ENCODE measurements around the gene HMG20A. TPM values are rescaled to one million over a fixed set of nuclear protein-coding genes. Genes with fewer than 3 reads are reported as not detected.

The HMG20A gene
- total and polyA plus RNA-seq, 12 donors = 14.0 to 57.2 (median 38.9) TPM

- intact Hi-C loops (cut with DNase I) = no loop called here
- WGBS, 4 donors = 96 to 100% (median 98%) methylated on average over 3 of the region's 3 CpGs
- no peak overlapping the region for H3K27ac ChIP-seq
- no peak for DNase-seq
- no peak for TF ChIP-seq POLR2A (IDR thresholded peaks at IDR 0.05)
- TF ChIP-seq, protein P1, sequence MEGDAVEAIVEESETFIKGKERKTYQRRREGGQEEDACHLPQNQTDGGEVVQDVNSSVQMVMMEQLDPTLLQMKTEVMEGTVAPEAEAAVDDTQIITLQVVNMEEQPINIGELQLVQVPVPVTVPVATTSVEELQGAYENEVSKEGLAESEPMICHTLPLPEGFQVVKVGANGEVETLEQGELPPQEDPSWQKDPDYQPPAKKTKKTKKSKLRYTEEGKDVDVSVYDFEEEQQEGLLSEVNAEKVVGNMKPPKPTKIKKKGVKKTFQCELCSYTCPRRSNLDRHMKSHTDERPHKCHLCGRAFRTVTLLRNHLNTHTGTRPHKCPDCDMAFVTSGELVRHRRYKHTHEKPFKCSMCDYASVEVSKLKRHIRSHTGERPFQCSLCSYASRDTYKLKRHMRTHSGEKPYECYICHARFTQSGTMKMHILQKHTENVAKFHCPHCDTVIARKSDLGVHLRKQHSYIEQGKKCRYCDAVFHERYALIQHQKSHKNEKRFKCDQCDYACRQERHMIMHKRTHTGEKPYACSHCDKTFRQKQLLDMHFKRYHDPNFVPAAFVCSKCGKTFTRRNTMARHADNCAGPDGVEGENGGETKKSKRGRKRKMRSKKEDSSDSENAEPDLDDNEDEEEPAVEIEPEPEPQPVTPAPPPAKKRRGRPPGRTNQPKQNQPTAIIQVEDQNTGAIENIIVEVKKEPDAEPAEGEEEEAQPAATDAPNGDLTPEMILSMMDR (IDR thresholded peaks at IDR 0.05) = no peak
- no peaks in the 10 kb centered on the region for H3K9me3 ChIP-seq (replicated peaks in 1 of 3)
- H3K36me3 ChIP-seq (replicated peaks in 1 of 2) = peaks cover 0 to 33% of the 10 kb centered on the region in 2 donors
- H3K4me1 ChIP-seq (replicated peaks in 1 of 2) = peaks cover 0 to under 1% of the 10 kb centered on the region in 2 donors
- no peak overlapping the region for H3K4me3 ChIP-seq
- no peaks in the 10 kb centered on the region for H3K27me3 ChIP-seq
Measured at GRCh38 chr15:77464129-77464865, 43.6 kb downstream of the HMG20A start.

DNA sequence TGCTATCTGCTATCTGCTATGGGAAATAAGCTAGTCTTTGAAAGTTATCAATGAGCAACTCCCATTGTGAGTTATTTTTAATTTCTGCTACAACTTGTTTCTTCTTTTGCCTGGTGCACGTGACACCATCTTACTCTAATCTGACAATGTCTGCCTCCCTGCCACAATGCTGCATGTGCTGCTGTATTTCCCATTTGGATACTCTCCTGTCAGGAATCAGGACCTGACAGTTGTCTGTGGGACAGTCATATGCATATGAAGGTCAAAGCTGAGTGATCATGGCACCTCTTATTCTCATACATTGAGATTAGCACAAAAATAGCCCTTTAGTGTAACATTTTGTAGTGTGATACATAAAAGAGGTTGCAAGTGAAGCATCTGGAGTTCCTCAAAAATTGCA lies 45.8 kb downstream of the HMG20A start:
- Histone ChIP-seq H3K36me3 (replicated peaks in 1 of 2) (peaks cover 0 to 35% of the 10 kb centered on the region in 2 donors), H3K4me3 (no peak overlapping the region), H3K27me3 (no peaks in the 10 kb centered on the region), H3K4me1 (replicated peaks in 1 of 2) (no peaks in the 10 kb centered on the region), H3K27ac (no peak overlapping the region), H3K9me3 (replicated peaks in 1 of 3) (no peaks in the 10 kb centered on the region)
- TF ChIP-seq POLR2A (IDR thresholded peaks at IDR 0.05) = no peak
- TF ChIP-seq, protein P1 (IDR thresholded peaks at IDR 0.05) = no peak
- intact Hi-C loops (cut with DNase I) = no loop called here
- 91 to 94% (median 93%) methylated on average over 1 of the region's 1 CpG for WGBS, 4 donors
- no peak for DNase-seq

- WGBS, 4 donors = 92 to 96% (median 95%) methylated on average over 3 of the region's 3 CpGs
- TF ChIP-seq, protein P1 (IDR thresholded peaks at IDR 0.05) = no peak
- no peak overlapping the region for H3K27ac ChIP-seq
- no peaks in the 10 kb centered on the region for H3K4me1 ChIP-seq (replicated peaks in 1 of 2)
- H3K9me3 ChIP-seq (replicated peaks in 1 of 3) = no peaks in the 10 kb centered on the region
- H3K27me3 ChIP-seq = no peaks in the 10 kb centered on the region
- peaks cover 0 to 50% of the 10 kb centered on the region in 2 donors for H3K36me3 ChIP-seq (replicated peaks in 1 of 2)
- H3K4me3 ChIP-seq = no peak overlapping the region
- intact Hi-C loops (cut with DNase I) = no loop called here
- no peak for DNase-seq
Measured at GRCh38 chr15:77468896-77469295, 48.2 kb downstream of the HMG20A start.

- no peak for TF ChIP-seq POLR2A (IDR thresholded peaks at IDR 0.05)
- TF ChIP-seq, protein P1 (IDR thresholded peaks at IDR 0.05) = no peak
- Histone ChIP-seq H3K4me3 (no peak overlapping the region), H3K9me3 (replicated peaks in 1 of 3) (no peaks in the 10 kb centered on the region), H3K36me3 (replicated peaks in 1 of 2) (peaks cover 0 to 50% of the 10 kb centered on the region in 2 donors), H3K4me1 (replicated peaks in 1 of 2) (no peaks in the 10 kb centered on the region), H3K27me3 (no peaks in the 10 kb centered on the region), H3K27ac (no peak overlapping the region)
- no peak for DNase-seq
- intact Hi-C loops (cut with DNase I) = no loop called here
Measured at GRCh38 chr15:77470235-77470634, 49.5 kb downstream of the HMG20A start.

Data from adrenal gland (tissue), 12 donors.